Activated naive CD4-positive, alpha-beta T cell treated with anti-CD3 and anti-CD28 coated beads, Interleukin-2, amount 10 ng/mL, durations not matched to agents 7 days and 5 days (primary cell): ENCODE results near the gene OST4.

Experiments used
- CTCF ChIA-PET: fragments of 350-600 bp; sonication (Branson Sonifier 250); formaldehyde crosslinking; loops from one replicate; lab custom pipeline; 2021; ENCODE audit warnings: antibody characterized with exemption; lab: Charles Lee
- DNase-seq: peaks from one replicate; pipeline ENCODE4 v3.0.0-alpha.2; 2020
- H3K27ac Mint-ChIP-seq: one replicate; pipeline ENCODE4 v1.8.0; 2021; ENCODE audit warnings: mild to moderate bottlenecking, moderate library complexity, mixed read lengths
- H3K27me3 Mint-ChIP-seq: one replicate; pipeline ENCODE4 v1.8.0; 2021; ENCODE audit warnings: mild to moderate bottlenecking, mixed read lengths
- H3K36me3 Mint-ChIP-seq: one replicate; pipeline ENCODE4 v1.8.0; 2021; ENCODE audit warnings: mixed read lengths
- H3K4me1 Mint-ChIP-seq: one replicate; pipeline ENCODE4 v1.8.0; 2021; ENCODE audit warnings: mixed read lengths
- H3K4me3 Mint-ChIP-seq: one replicate; pipeline ENCODE4 v1.8.0; 2021; ENCODE audit warnings: mild to moderate bottlenecking, moderate library complexity, mixed read lengths
- H3K9me3 Mint-ChIP-seq: one replicate; pipeline ENCODE4 v1.8.0; 2021; ENCODE audit warnings: mixed read lengths

Gene OST4

GRCh38 chr2:27027211-27027651, 44.2 kb downstream of the OST4 start:
- Mint-ChIP-seq H3K36me3 (peaks cover 21% of the 10 kb centered on the region), H3K27me3 (no peaks in the 10 kb centered on the region), H3K27ac (no peak overlapping the region), H3K4me3 (no peak overlapping the region), H3K4me1 (peaks cover 29% of the 10 kb centered on the region), H3K9me3 (no peaks in the 10 kb centered on the region)
- CTCF ChIA-PET: interaction anchor here (0.8 kb wide), 1 partner anchor 10 kb away, joined by 3 read pairs; no protein-coding TSS in a partner anchor
- DNase-seq: no peak

- DNase-seq: no peak
- CTCF ChIA-PET: interaction anchor here (1.2 kb wide), 1 partner anchor 9 kb away, joined by 3 read pairs; no protein-coding TSS in a partner anchor
Measured at GRCh38 chr2:27025861-27026851, 45.3 kb downstream of the OST4 start.

DNA sequence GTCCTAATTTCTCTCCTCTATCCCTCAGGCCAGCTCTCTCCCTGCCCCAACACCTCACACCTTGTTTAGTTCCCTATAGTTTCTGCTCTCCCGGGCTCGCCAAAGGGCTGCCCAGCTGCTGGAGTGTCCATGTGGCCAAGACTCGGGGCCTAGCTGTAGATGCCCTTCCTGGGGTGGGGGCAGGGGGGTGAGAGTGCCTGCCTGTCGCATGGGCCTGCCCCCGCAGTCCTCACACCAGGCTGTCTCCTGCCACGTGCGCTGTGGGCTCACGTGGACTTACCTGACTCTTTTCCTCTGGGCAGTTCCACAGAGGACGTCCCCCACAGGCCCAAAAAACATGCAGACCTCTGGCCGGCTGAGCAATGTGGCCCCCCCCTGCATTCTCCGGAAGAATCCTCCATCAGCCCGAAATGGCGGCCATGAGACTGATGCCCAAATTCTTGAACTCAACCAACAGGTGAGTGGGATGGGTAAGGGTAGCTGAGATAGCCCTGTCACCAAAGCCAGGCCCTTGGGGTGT, 46.1 kb downstream of the OST4 start:
- Mint-ChIP-seq H3K9me3 (no peaks in the 10 kb centered on the region), H3K27me3 (no peaks in the 10 kb centered on the region), H3K4me1 (peaks cover 14% of the 10 kb centered on the region), H3K4me3 (no peak overlapping the region), H3K27ac (no peak overlapping the region), H3K36me3 (peaks cover 16% of the 10 kb centered on the region)
- no peak for DNase-seq
- CTCF ChIA-PET: interaction anchor here (1.2 kb wide), 1 partner anchor 9 kb away, joined by 3 read pairs; no protein-coding TSS in a partner anchor

More at GRCh38 chr2:27025861-27026851, 45.3 kb downstream of the OST4 start:
- no peak overlapping the region for H3K4me3 Mint-ChIP-seq
- no peaks in the 10 kb centered on the region for H3K9me3 Mint-ChIP-seq
- no peaks in the 10 kb centered on the region for H3K27me3 Mint-ChIP-seq
- H3K4me1 Mint-ChIP-seq: peaks cover 19% of the 10 kb centered on the region
- peaks cover 17% of the 10 kb centered on the region for H3K36me3 Mint-ChIP-seq
- H3K27ac Mint-ChIP-seq: no peak overlapping the region

DNA sequence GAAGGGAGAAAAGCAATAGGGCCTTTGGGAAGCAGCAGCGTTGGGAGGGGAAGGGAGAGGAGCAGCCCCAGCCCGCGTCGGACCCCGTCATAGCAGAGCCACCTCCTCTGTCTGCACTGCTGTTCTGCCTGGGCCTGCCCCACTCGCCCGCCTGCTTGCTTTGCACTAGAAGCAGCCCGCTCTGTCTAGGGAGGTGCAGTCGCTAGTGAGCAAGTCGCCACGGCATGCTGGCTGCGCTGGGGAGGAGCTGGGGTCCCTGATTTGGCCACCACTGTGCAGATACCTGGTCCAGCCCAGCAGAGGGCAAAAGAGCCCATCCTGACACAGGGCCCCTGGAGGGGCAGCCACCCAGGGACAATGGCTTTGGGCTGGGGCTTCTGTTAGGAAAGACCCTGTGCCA, 46.6 kb downstream of the OST4 start:
- Mint-ChIP-seq H3K4me3 (no peak overlapping the region), H3K4me1 (peaks cover 8% of the 10 kb centered on the region), H3K27ac (no peak overlapping the region), H3K9me3 (no peaks in the 10 kb centered on the region), H3K27me3 (no peaks in the 10 kb centered on the region), H3K36me3 (peaks cover 12% of the 10 kb centered on the region)
- CTCF ChIA-PET: no interaction called here
- DNase-seq: no peak

- Mint-ChIP-seq H3K4me1 (peaks cover 2% of the 10 kb centered on the region), H3K9me3 (no peaks in the 10 kb centered on the region), H3K4me3 (no peak overlapping the region), H3K36me3 (peaks cover 6% of the 10 kb centered on the region), H3K27me3 (no peaks in the 10 kb centered on the region), H3K27ac (no peak overlapping the region)
- DNase-seq: no peak
- CTCF ChIA-PET: no interaction called here
Measured at GRCh38 chr2:27024188-27024587, 47.3 kb downstream of the OST4 start.

DNA sequence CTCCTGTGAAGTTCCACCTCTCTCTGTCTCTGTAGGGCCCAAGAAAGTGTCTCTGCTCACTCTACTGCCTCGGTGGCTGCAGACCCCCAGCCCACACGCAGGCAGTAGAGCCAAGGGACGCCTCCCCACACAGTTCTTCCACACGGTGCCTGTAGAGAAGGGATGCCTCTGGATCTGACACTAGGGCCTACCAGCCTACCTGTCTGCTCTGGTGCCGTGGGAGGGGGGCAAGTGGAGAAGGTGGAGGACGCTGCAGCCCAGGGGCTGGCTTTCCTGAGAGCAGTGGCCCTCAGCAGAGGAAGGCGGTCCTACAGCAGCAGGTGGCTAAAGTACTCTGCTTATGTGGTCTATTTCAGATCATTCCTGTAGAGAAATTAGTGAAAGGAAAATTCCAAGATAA, 47.7 kb downstream of the OST4 start:
- Mint-ChIP-seq H3K9me3 (no peaks in the 10 kb centered on the region), H3K27ac (no peak overlapping the region), H3K27me3 (no peaks in the 10 kb centered on the region), H3K4me3 (no peak overlapping the region), H3K36me3 (peaks cover 4% of the 10 kb centered on the region), H3K4me1 (no peaks in the 10 kb centered on the region)
- DNase-seq: no peak
- CTCF ChIA-PET: no interaction called here

- H3K9me3 Mint-ChIP-seq: no peaks in the 10 kb centered on the region
- no peaks in the 10 kb centered on the region for H3K4me1 Mint-ChIP-seq
- H3K27me3 Mint-ChIP-seq: peaks cover 4% of the 10 kb centered on the region
- H3K36me3 Mint-ChIP-seq: peaks cover 3% of the 10 kb centered on the region
- CTCF ChIA-PET: no interaction called here
- no peak overlapping the region for H3K4me3 Mint-ChIP-seq
- DNase-seq: no peak
- H3K27ac Mint-ChIP-seq: no peak overlapping the region
Measured at GRCh38 chr2:27021253-27022049, 50.0 kb downstream of the OST4 start.
